AG04449 (cell line): ENCODE data around the gene MARK2.

ENCODE experiments used
- CTCF ChIA-PET: fragments of 350-600 bp; formaldehyde crosslinking; extraction: SDS; loops from one replicate; lab custom pipeline; 2021; ENCODE audit warnings: antibody characterized with exemption; lab: Yijun Ruan, JAX
- POLR2A ChIA-PET: fragments of 400-600, 350-600 bp; formaldehyde crosslinking; extraction: SDS; loops from one replicate; lab custom pipeline; 2020; ENCODE audit warnings: antibody characterized with exemption, inconsistent platforms; lab: Yijun Ruan, JAX
- DNase-seq: peaks from one replicate; pipeline ENCODE4 v3.0.0-alpha.2; 2010; ENCODE audit warnings: low read depth, low spot score
- H3K4me3 ChIP-seq: 2 replicates; pipeline ENCODE4 v1.5.1; 2011; ENCODE audit warnings: low read depth, mild to moderate bottlenecking, control low read depth, low read length
- TF ChIP-seq, protein P1 (sequence below): IDR thresholded peaks from one replicate; pipeline ENCODE4 v1.5.1; 2011; ENCODE audit warnings: mild to moderate bottlenecking, moderate library complexity, low read length, control low read depth, inconsistent platforms; ENCODE audit not compliant: insufficient read depth; ENCODE audit errors: missing control alignments

Gene MARK2

DNA sequence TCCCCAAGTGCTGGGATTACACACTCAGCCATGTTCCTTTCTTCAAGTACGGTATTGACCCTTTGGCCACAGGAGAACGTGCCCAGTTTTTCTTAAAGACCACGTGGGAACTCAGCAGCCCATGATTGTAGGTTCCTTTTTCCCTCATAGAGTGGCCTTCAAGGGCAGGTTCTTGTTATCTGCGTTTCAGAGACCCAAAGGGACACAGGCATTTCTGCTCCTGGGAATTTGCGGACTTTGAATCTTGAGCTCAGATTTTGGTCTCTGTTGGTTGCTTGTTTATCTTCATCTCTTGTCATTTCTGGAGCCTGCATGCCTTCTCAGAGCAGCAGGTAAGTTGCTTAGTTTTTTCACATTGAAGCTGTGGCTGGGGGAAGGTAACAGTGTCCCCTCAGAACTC is 12.0 kb downstream of the MARK2 start:
- TF ChIP-seq, protein P1, sequence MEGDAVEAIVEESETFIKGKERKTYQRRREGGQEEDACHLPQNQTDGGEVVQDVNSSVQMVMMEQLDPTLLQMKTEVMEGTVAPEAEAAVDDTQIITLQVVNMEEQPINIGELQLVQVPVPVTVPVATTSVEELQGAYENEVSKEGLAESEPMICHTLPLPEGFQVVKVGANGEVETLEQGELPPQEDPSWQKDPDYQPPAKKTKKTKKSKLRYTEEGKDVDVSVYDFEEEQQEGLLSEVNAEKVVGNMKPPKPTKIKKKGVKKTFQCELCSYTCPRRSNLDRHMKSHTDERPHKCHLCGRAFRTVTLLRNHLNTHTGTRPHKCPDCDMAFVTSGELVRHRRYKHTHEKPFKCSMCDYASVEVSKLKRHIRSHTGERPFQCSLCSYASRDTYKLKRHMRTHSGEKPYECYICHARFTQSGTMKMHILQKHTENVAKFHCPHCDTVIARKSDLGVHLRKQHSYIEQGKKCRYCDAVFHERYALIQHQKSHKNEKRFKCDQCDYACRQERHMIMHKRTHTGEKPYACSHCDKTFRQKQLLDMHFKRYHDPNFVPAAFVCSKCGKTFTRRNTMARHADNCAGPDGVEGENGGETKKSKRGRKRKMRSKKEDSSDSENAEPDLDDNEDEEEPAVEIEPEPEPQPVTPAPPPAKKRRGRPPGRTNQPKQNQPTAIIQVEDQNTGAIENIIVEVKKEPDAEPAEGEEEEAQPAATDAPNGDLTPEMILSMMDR = no peak
- DNase-seq = no peak
- ChIA-PET CTCF (interaction anchor here (1.8 kb wide), 2 partner anchors 13 to 95 kb away, joined by 8 to 9 read pairs; no protein-coding TSS in a partner anchor), POLR2A (no interaction called here)
- no peak overlapping the region for H3K4me3 ChIP-seq

DNA sequence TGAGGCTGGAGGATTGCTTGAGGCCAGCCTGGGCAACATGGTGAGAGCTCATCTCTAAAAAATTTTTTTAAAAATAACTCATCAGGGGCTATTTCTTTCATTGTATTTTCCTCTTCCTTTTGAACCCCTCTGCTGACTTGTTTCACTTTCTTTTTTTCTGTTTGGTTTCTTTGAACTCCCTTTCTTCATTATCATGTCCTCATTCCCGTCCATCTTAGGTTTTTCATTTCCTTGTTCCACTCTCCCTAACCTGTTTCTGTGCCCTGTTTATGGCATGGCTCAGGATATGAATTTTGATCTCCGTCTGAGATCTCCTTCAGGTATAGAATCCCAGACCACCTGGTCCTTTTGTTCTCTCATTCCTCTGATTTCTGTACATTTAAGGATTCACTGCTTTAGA is 12.5 kb downstream of the MARK2 start:
- no peak for DNase-seq
- CTCF ChIA-PET = interaction anchor here (1.8 kb wide), 2 partner anchors 14 to 95 kb away, joined by 8 to 9 read pairs; no protein-coding TSS in a partner anchor
- POLR2A ChIA-PET = no interaction called here
- TF ChIP-seq, protein P1 = no peak
- no peak overlapping the region for H3K4me3 ChIP-seq

DNA sequence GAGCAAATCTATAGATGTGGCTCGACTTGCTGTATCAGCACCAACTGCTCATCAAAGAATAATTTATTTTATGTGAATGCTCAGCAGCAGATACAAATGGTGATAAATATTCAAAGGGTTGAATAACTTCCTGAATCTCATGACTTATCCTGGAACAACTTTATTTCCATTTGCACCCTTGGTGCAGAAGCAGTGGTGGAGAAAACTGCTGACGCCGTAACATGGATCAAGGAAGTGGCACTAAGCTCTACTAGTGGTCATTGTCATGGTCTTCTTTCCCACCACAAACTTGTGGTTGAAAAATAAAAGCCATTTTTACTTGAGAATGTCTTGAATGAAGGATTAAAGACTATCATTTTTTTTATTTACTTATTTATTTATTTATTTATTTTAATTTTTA is 14.6 kb downstream of the MARK2 start:
- DNase-seq = no peak
- TF ChIP-seq, protein P1 = no peak
- H3K4me3 ChIP-seq = no peak overlapping the region
- ChIA-PET POLR2A (no interaction called here), CTCF (no interaction called here)

DNA sequence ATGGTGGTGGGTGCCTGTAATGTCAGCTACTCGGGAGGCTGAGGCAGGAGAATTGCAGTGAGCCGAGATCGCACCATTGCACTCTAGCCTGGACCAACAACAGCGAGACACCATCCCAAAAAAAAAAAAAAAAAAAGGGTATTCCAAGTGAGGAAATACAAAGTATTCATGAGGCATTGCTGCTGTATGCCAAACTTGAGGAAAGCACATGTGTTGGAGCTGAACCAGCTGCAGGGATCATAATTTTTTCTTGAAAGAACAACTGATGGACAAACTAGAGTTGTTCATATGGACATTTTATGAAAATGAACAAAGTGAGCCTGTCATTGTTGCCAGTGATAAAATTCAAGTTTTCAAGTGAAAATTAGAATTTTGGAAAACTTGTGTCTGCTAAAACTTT is 15.8 kb downstream of the MARK2 start:
- DNase-seq = no peak
- ChIA-PET CTCF (interaction anchor here (1.2 to 1.6 kb wide), 2 partner anchors 17 to 91 kb away, joined by 4 to 5 read pairs; partner anchors contain the start of gene MARK2), POLR2A (no interaction called here)
- no peak overlapping the region for H3K4me3 ChIP-seq
- TF ChIP-seq, protein P1 = no peak

DNA sequence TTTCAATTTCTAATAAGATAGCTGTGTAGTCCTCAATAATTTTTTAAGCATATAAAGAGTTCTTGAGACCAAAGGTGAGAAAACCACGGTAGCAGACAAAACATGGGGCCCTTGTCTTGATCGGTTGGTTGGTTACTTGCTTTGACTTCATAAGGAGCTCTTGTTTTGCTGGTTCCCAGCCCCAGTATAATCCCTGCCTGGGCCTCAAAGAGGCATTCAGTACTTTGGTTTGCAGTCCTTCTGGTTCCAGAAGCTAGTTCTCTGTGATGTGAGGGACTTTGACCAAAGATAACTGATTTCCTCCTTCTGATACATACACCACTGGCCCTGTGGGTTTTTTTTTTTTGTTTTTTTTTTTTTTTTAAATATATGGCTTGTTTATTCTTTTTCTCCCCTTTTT is 17.1 kb downstream of the MARK2 start:
- H3K4me3 ChIP-seq = no peak overlapping the region
- no peak for DNase-seq
- ChIA-PET CTCF (interaction anchor here (1.6 to 1.9 kb wide), 2 partner anchors 14 to 90 kb away, joined by 4 to 6 read pairs; no protein-coding TSS in a partner anchor), POLR2A (no interaction called here)
- TF ChIP-seq, protein P1 = no peak

DNA sequence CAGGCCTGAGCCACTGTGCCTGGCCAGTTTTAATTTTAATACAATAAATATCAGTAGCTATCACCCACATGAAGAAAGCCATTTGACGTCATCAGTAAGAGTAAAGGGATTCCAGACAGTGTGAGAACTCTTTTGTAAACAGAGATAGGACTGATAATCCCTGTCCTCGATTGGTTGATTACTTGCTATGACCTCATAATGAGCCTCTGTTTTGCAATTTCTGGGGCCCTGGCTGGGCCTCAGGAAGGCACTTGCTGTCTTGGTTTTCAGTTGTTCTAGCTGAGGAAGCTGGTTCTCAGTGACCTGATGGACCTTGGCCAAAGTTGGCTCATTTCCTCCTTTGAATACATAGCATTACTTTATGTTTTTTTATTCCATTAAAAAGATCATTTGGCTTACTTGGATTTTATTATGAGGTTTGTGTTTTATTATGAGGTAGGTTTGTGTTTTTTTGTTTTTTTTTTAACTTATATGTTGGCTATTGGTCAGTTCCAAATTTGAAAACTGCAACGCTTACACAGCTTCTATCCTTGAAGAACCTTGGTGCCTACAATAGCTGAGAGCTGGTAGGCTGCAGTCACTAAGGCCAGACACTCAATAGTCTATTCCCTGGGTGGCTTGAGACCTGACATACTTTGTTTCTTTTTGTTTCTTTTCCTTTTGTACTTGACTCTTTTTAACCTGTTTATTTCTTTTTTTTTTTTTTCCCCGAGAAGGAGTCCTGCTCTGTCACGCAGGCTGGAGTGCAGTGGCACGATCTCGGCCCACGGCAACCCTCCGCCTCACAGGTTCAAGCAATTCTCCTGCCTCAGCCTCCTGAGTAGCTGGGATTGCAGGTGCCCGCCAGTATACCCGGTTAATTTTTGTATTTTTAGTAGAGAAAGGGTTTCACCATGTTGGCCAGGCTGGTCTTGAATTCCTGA is 20.0 kb downstream of the MARK2 start:
- DNase-seq = no peak
- ChIA-PET POLR2A (interaction anchor here (0.6 kb wide), 1 partner anchor 406 kb away, joined by 3 read pairs; no protein-coding TSS in a partner anchor), CTCF (interaction anchor here (0.8 to 1.1 kb wide), 3 partner anchors 21 to 139 kb away, joined by 3 read pairs; no protein-coding TSS in a partner anchor)
- TF ChIP-seq, protein P1 = no peak
- no peak overlapping the region for H3K4me3 ChIP-seq
